Mesenchymal stem cell (in vitro differentiated cells and primary cell): ENCODE measurements around the gene CPE.

Source experiments
- DNase-seq: peaks from one replicate; pipeline ENCODE4 v3.0.0-alpha.2; 2013
- H2AFZ ChIP-seq: one replicate; pipeline ENCODE4 v1.6.1; 2013; ENCODE audit warnings: low read depth, mild to moderate bottlenecking, control low read depth, inconsistent platforms, low read length, moderate library complexity
- H2AK5ac ChIP-seq: 2 replicates; pipeline ENCODE4 v1.6.1; 2013; ENCODE audit warnings: low read length, moderate library complexity, mild to moderate bottlenecking, inconsistent platforms; ENCODE audit not compliant: severe bottlenecking
- H2BK120ac ChIP-seq: one replicate; pipeline ENCODE4 v1.6.1; 2013; ENCODE audit warnings: low read depth, mild to moderate bottlenecking, inconsistent platforms, low read length, moderate library complexity
- H2BK12ac ChIP-seq, 2 experiments: one replicate each; pipeline ENCODE4 v1.6.1; 2013; ENCODE audit warnings: inconsistent platforms in 2 of 2, low read length in 2 of 2, mild to moderate bottlenecking in 2 of 2, moderate library complexity in 2 of 2, control low read depth in 1 of 2
- H2BK15ac ChIP-seq: one replicate; pipeline ENCODE4 v1.6.1; 2013; ENCODE audit warnings: mild to moderate bottlenecking, low read depth, inconsistent platforms; ENCODE audit not compliant: poor library complexity, severe bottlenecking
- H2BK5ac ChIP-seq: 2 replicates; pipeline ENCODE4 v1.6.1; 2013; ENCODE audit warnings: low read depth, mild to moderate bottlenecking, low read length, control low read depth, inconsistent platforms; ENCODE audit not compliant: poor library complexity, severe bottlenecking
- H3K14ac ChIP-seq, 2 experiments: one replicate each; pipeline ENCODE4 v1.6.1; 2013; ENCODE audit warnings: inconsistent platforms in 2 of 2, low read length in 2 of 2, control low read depth in 1 of 2, mild to moderate bottlenecking in 1 of 2, moderate library complexity in 1 of 2
- H3K18ac ChIP-seq, 2 experiments: one replicate each; pipeline ENCODE4 v1.6.1; 2013; ENCODE audit warnings: inconsistent platforms in 2 of 2, low read length in 2 of 2, control low read depth in 1 of 2, low read depth in 1 of 2, mild to moderate bottlenecking in 1 of 2
- H3K23ac ChIP-seq, 2 experiments: one replicate each; pipeline ENCODE4 v1.6.1; 2013; ENCODE audit warnings: inconsistent platforms in 2 of 2, low read length in 2 of 2, mild to moderate bottlenecking in 2 of 2, moderate library complexity in 2 of 2, control low read depth in 1 of 2
- H3K27ac ChIP-seq: 2 replicates; pipeline ENCODE4 v1.5.1; 2013; ENCODE audit warnings: mild to moderate bottlenecking, moderate library complexity, low read length, control low read depth, inconsistent platforms; ENCODE audit not compliant: poor library complexity, severe bottlenecking
- H3K27me3 ChIP-seq, 2 experiments: 2 replicates each; pipeline versions ENCODE4 v1.6.1 to v1.7.0; 2013; ENCODE audit warnings: low read length in 2 of 2, mild to moderate bottlenecking in 2 of 2, moderate library complexity in 2 of 2, control low read depth in 1 of 2, inconsistent platforms in 1 of 2; ENCODE audit not compliant: control insufficient read depth in 1 of 2, insufficient read depth in 1 of 2
- H3K36me3 ChIP-seq, 2 experiments: 2 replicates each; pipeline versions ENCODE4 v1.6.1 to v1.7.0; 2013; ENCODE audit warnings: low read length in 2 of 2, control low read depth in 1 of 2, inconsistent platforms in 1 of 2, low read depth in 1 of 2, mild to moderate bottlenecking in 1 of 2; ENCODE audit not compliant: insufficient read depth in 2 of 2, control insufficient read depth in 1 of 2
- H3K4ac ChIP-seq, 2 experiments: one replicate each; pipeline ENCODE4 v1.6.1; 2013; ENCODE audit warnings: inconsistent platforms in 2 of 2, low read length in 2 of 2, mild to moderate bottlenecking in 2 of 2, moderate library complexity in 2 of 2, control low read depth in 1 of 2, low read depth in 1 of 2
- H3K4me1 ChIP-seq: 2 replicates; pipeline ENCODE4 v1.6.1; 2013; ENCODE audit warnings: low read depth, low read length, control low read depth; ENCODE audit not compliant: control insufficient read depth, insufficient read depth
- H3K4me2 ChIP-seq: 2 replicates; pipeline ENCODE4 v1.6.1; 2013; ENCODE audit warnings: low read length, mild to moderate bottlenecking, inconsistent platforms; ENCODE audit not compliant: poor library complexity, severe bottlenecking
- H3K4me3 ChIP-seq, 2 experiments: 2 replicates each; pipeline versions ENCODE4 v1.5.1 to v1.7.0; 2013; ENCODE audit warnings: low read length in 2 of 2, mild to moderate bottlenecking in 2 of 2, control low read depth in 1 of 2, low read depth in 1 of 2; ENCODE audit not compliant: insufficient read depth in 1 of 2
- H3K79me1 ChIP-seq: replicated peaks from 2 replicates; pipeline ENCODE4 v1.6.1; 2013; ENCODE audit warnings: mild to moderate bottlenecking, control low read depth, low read length, inconsistent platforms; ENCODE audit not compliant: poor library complexity, severe bottlenecking
- H3K9ac ChIP-seq: 2 replicates; pipeline ENCODE4 v1.7.0; 2013; ENCODE audit warnings: mild to moderate bottlenecking, low read length, moderate library complexity
- H3K9me3 ChIP-seq: 2 replicates; pipeline ENCODE4 v1.7.0; 2013; ENCODE audit warnings: mild to moderate bottlenecking, low read length; ENCODE audit not compliant: control insufficient read depth
- H4K8ac ChIP-seq: one replicate; pipeline ENCODE4 v1.6.1; 2013; ENCODE audit warnings: inconsistent platforms, mild to moderate bottlenecking, low read length, moderate library complexity
- H4K91ac ChIP-seq: one replicate; pipeline ENCODE4 v1.6.1; 2013; ENCODE audit warnings: mild to moderate bottlenecking, low read length, inconsistent platforms
- WGBS: methylation state at CpG from one replicate; pipeline ENCODE4 v1.1.7; 2013; ENCODE audit warnings: mixed read lengths; 5-methylcytosine and 5-hydroxymethylcytosine counted together

CPE gene

DNA sequence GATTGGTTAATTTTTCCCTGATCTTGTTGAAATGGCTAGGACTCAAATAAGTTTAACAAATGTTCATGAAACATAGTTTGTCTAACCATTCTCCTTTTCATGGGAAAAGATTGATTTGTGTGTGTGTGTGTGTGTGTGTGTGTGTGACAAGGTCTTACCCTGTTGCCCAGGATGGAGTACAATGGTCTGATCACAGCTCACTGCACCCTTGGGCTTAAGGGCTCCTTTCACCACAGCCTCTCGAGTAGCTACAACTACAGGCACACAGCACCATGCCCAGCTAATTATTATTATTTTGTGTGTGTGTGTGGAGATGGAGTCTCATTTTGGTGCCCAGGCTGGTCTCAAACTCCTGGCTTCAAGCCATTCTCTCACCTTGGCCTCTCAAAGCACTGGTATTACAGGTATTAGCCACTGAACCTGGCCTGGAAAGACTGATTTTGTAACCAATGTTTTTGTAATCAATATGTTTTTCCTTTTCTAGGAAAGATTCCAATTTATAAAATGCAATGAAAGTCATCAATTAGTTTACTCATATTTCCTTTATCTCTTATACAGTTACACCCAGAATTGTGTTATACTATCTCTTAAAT, 139.3 kb downstream of the CPE start:
- Histone ChIP-seq H2BK12ac (no peak overlapping the region), H3K14ac (no peak overlapping the region), H2AK5ac (no peak overlapping the region), H4K8ac (no peak overlapping the region), H3K4ac (no peak overlapping the region), H3K4me3 (no peak overlapping the region), H3K79me1 (no peaks in the 10 kb centered on the region), H2BK5ac (no peak overlapping the region), H3K4me1 (no peaks in the 10 kb centered on the region), H2BK15ac (no peak overlapping the region), H3K9ac (no peak overlapping the region), H2AFZ (no peak overlapping the region), H3K23ac (no peak overlapping the region), H3K9me3 (no peaks in the 10 kb centered on the region), H3K18ac (peak overlapping the region in 1 of 2 experiments; percentile 14), H3K36me3 (no peaks in the 10 kb centered on the region), H3K27me3 (no peaks in the 10 kb centered on the region), H3K4me2 (no peak overlapping the region), H4K91ac (no peak overlapping the region), H3K27ac (no peak overlapping the region), H2BK120ac (no peak overlapping the region)
- no CpG with 5 or more reads among the region's 1 CpG for WGBS
- DNase-seq: no peak

- no peak overlapping the region for H3K18ac ChIP-seq
- no peak overlapping the region for H2BK5ac ChIP-seq
- no peak overlapping the region for H3K27ac ChIP-seq
- no peaks in the 10 kb centered on the region for H3K36me3 ChIP-seq
- H2BK120ac ChIP-seq: no peak overlapping the region
- H3K27me3 ChIP-seq: no peaks in the 10 kb centered on the region
- H3K4me1 ChIP-seq: no peaks in the 10 kb centered on the region
- H3K9ac ChIP-seq: no peak overlapping the region
- no peak overlapping the region for H2AK5ac ChIP-seq
- no peaks in the 10 kb centered on the region for H3K79me1 ChIP-seq
- no peak overlapping the region for H3K14ac ChIP-seq
- no peak overlapping the region for H4K8ac ChIP-seq
- H2BK15ac ChIP-seq: no peak overlapping the region
- H4K91ac ChIP-seq: no peak overlapping the region
- H2AFZ ChIP-seq: no peak overlapping the region
- H3K23ac ChIP-seq: no peak overlapping the region
- no peak for DNase-seq
- H3K9me3 ChIP-seq: no peaks in the 10 kb centered on the region
- H2BK12ac ChIP-seq: no peak overlapping the region
- no peak overlapping the region for H3K4me2 ChIP-seq
- WGBS: no CpG with 5 or more reads among the region's 1 CpG
- no peak overlapping the region for H3K4me3 ChIP-seq
- no peak overlapping the region for H3K4ac ChIP-seq
Measured at GRCh38 chr4:165518686-165519085, 139.9 kb downstream of the CPE start.

- Histone ChIP-seq H3K4me3 (no peak overlapping the region), H3K79me1 (no peaks in the 10 kb centered on the region), H3K4me1 (no peaks in the 10 kb centered on the region), H2BK5ac (no peak overlapping the region), H3K9ac (no peak overlapping the region), H4K8ac (no peak overlapping the region), H2AFZ (no peak overlapping the region), H3K23ac (no peak overlapping the region), H3K14ac (no peak overlapping the region), H3K36me3 (no peaks in the 10 kb centered on the region), H3K27ac (no peak overlapping the region), H2BK15ac (no peak overlapping the region), H2BK120ac (no peak overlapping the region), H3K18ac (no peak overlapping the region), H3K27me3 (no peaks in the 10 kb centered on the region), H2BK12ac (no peak overlapping the region), H3K4ac (no peak overlapping the region), H4K91ac (no peak overlapping the region), H3K9me3 (no peaks in the 10 kb centered on the region), H2AK5ac (no peak overlapping the region), H3K4me2 (no peak overlapping the region)
- DNase-seq: no peak
Measured at GRCh38 chr4:165519591-165519990, 140.8 kb downstream of the CPE start.

DNA sequence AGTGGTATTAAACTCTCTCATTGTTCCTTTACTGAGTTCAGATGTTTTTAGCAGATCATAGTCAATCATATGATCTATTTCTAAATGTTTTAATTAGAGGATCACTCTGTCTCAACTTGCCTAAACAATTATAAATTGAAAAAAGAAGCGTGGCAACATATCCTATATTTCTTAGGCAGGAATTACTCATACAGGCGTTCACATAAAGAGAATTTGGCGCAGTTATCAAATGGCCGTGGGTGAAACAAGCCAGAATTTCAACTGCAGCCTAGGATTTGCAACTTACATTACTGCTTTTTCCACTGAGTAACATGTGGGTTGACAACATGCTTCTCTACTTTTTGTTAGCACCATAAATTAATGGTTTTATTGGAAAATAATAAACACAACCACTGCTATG, 141.3 kb downstream of the CPE start:
- H4K8ac ChIP-seq: no peak overlapping the region
- no peak overlapping the region for H2BK15ac ChIP-seq
- H3K9me3 ChIP-seq: no peaks in the 10 kb centered on the region
- WGBS: 90% methylated on average over 4 of the region's 4 CpGs
- no peaks in the 10 kb centered on the region for H3K79me1 ChIP-seq
- no peak overlapping the region for H3K18ac ChIP-seq
- H3K4me3 ChIP-seq: no peak overlapping the region
- H3K36me3 ChIP-seq: no peaks in the 10 kb centered on the region
- H2AK5ac ChIP-seq: no peak overlapping the region
- H2BK120ac ChIP-seq: no peak overlapping the region
- no peak overlapping the region for H3K4me2 ChIP-seq
- H3K14ac ChIP-seq: no peak overlapping the region
- no peak overlapping the region for H3K23ac ChIP-seq
- no peak overlapping the region for H2BK12ac ChIP-seq
- no peaks in the 10 kb centered on the region for H3K27me3 ChIP-seq
- H2AFZ ChIP-seq: no peak overlapping the region
- no peak overlapping the region for H4K91ac ChIP-seq
- no peaks in the 10 kb centered on the region for H3K4me1 ChIP-seq
- H3K9ac ChIP-seq: no peak overlapping the region
- H3K4ac ChIP-seq: no peak overlapping the region
- no peak overlapping the region for H2BK5ac ChIP-seq
- no peak for DNase-seq
- H3K27ac ChIP-seq: no peak overlapping the region
